Measurements from ENCODE around the gene EML6. TPM values are rescaled to one million over a fixed set of nuclear protein-coding genes. Genes with fewer than 3 reads are reported as not detected.

EML6 gene
- total RNA-seq, 1 experiment from 2014 or later: 0.77 TPM

DNA sequence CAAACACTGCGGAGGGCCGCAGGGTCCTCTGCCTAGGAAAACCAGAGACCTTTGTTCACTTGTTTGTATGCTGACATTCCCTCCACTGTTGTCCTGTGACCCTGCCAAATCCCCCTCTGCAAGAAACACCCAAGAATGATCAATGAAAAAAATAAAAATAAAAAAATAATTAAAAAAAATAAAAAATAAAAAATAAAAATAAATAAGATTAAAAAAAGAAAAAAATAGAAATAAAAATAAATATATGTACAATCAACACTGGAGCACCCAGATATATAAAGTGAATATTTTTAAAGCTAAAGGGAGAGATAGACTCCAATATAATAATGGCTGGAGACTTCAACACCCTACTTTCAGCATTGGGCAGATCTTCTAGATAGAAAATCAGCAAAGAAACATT is 23.8 kb upstream of the EML6 start:
- peaks cover 8% of the 10 kb centered on the region for H3K9me3 Mint-ChIP-seq (ENCODE audit: unreplicated experiment)
- no peaks in the 10 kb centered on the region for H3K4me1 Mint-ChIP-seq (ENCODE audit: insufficient read depth, unreplicated experiment)
- no peaks in the 10 kb centered on the region for H3K36me3 Mint-ChIP-seq (ENCODE audit: insufficient read depth, unreplicated experiment)
- H3K27ac Mint-ChIP-seq (ENCODE audit: low read depth, unreplicated experiment): no peak overlapping the region
- ChIA-PET CTCF (interaction anchor here (0.6 kb wide), 1 partner anchor 795 kb away, joined by 3 read pairs; no protein-coding TSS in a partner anchor), POLR2A (no interaction called here)
- no TSS peak for BruUV-seq (replicated peaks)
- TF ChIP-seq, protein P1, sequence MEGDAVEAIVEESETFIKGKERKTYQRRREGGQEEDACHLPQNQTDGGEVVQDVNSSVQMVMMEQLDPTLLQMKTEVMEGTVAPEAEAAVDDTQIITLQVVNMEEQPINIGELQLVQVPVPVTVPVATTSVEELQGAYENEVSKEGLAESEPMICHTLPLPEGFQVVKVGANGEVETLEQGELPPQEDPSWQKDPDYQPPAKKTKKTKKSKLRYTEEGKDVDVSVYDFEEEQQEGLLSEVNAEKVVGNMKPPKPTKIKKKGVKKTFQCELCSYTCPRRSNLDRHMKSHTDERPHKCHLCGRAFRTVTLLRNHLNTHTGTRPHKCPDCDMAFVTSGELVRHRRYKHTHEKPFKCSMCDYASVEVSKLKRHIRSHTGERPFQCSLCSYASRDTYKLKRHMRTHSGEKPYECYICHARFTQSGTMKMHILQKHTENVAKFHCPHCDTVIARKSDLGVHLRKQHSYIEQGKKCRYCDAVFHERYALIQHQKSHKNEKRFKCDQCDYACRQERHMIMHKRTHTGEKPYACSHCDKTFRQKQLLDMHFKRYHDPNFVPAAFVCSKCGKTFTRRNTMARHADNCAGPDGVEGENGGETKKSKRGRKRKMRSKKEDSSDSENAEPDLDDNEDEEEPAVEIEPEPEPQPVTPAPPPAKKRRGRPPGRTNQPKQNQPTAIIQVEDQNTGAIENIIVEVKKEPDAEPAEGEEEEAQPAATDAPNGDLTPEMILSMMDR (IDR thresholded peaks at IDR 0.05; ENCODE audit: unreplicated experiment): no peak
- H3K27me3 Mint-ChIP-seq (ENCODE audit: insufficient read depth, unreplicated experiment): no peaks in the 10 kb centered on the region
- no peak overlapping the region for H3K4me3 Mint-ChIP-seq (ENCODE audit: unreplicated experiment)
- intact Hi-C loops (cut with micrococcal nuclease): loop anchor here (5.0 kb wide), 1 partner anchor 522 kb away; no protein-coding TSS in a partner anchor
- DNase-seq (ENCODE audit: unreplicated experiment): no peak

DNA sequence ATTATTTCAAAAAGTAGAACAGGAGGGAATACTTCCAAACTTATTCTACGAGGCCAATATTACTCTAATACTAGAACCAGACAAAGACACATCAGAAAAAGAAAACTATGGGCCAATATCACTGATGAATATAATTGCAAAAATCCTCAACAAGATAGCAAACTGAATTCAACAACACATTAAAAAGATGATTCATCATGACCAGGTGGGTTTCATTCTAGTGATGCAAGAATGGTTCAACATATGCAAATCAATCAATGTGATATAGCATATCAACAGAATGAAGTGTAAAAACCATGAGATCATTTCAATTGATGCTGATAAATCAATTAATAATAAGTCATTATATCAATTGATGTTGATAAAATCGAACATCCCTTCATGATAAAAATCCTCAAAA is 22.4 kb upstream of the EML6 start:
- TF ChIP-seq, protein P1 (IDR thresholded peaks at IDR 0.05; ENCODE audit: unreplicated experiment): no peak
- peaks cover 8% of the 10 kb centered on the region for H3K9me3 Mint-ChIP-seq (ENCODE audit: unreplicated experiment)
- no peaks in the 10 kb centered on the region for H3K27me3 Mint-ChIP-seq (ENCODE audit: insufficient read depth, unreplicated experiment)
- intact Hi-C loops (cut with micrococcal nuclease): loop anchor here (5.0 kb wide), 1 partner anchor 524 kb away; no protein-coding TSS in a partner anchor
- H3K36me3 Mint-ChIP-seq (ENCODE audit: insufficient read depth, unreplicated experiment): no peaks in the 10 kb centered on the region
- H3K27ac Mint-ChIP-seq (ENCODE audit: low read depth, unreplicated experiment): no peak overlapping the region
- ChIA-PET CTCF (interaction anchor here (1.1 kb wide), 1 partner anchor 593 kb away, joined by 3 read pairs; no protein-coding TSS in a partner anchor), POLR2A (no interaction called here)
- no peak for DNase-seq (ENCODE audit: unreplicated experiment)
- BruUV-seq (replicated peaks): no TSS peak
- no peak overlapping the region for H3K4me3 Mint-ChIP-seq (ENCODE audit: unreplicated experiment)
- H3K4me1 Mint-ChIP-seq (ENCODE audit: insufficient read depth, unreplicated experiment): no peaks in the 10 kb centered on the region

DNA sequence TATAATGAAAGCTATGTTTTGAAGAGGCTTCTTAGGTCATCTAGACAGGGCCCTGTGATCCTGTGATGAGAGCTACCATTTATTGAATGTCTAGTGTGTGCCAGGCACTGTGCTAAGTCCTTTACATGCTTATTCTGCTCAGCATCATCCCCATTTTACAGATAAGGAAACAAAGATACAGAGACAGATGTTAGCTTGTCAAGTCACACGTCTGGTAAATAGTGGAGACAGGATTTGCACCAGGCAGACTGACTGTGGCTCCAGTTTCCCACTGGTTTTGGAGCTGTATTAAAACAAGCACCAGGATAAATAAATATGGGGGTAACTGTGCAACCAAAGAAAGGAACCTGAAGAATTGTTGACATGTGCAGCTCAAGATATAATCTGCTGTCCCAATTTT is 19.2 kb upstream of the EML6 start:
- intact Hi-C loops (cut with micrococcal nuclease): loop anchor here (1.0 to 5.0 kb wide), 5 partner anchors 39 to 597 kb away; no protein-coding TSS in a partner anchor
- ChIA-PET POLR2A (interaction anchor here (0.7 to 1.9 kb wide), 8 partner anchors 23 to 597 kb away, joined by 3 to 8 read pairs (median 3); no protein-coding TSS in a partner anchor), CTCF (interaction anchor here (0.5 to 6.4 kb wide), 48 partner anchors 11 to 736 kb away, joined by 3 to 103 read pairs (median 4); no protein-coding TSS in a partner anchor)
- TF ChIP-seq, protein P1 (IDR thresholded peaks at IDR 0.05; ENCODE audit: unreplicated experiment): no peak
- no TSS peak for BruUV-seq (replicated peaks)
- Mint-ChIP-seq H3K4me3 (ENCODE audit: unreplicated experiment) (no peak overlapping the region), H3K4me1 (ENCODE audit: insufficient read depth, unreplicated experiment) (no peaks in the 10 kb centered on the region), H3K9me3 (ENCODE audit: unreplicated experiment) (peaks cover 8% of the 10 kb centered on the region), H3K36me3 (ENCODE audit: insufficient read depth, unreplicated experiment) (no peaks in the 10 kb centered on the region), H3K27ac (ENCODE audit: low read depth, unreplicated experiment) (no peak overlapping the region), H3K27me3 (ENCODE audit: insufficient read depth, unreplicated experiment) (no peaks in the 10 kb centered on the region)
- DNase-seq (ENCODE audit: unreplicated experiment): no peak

DNA sequence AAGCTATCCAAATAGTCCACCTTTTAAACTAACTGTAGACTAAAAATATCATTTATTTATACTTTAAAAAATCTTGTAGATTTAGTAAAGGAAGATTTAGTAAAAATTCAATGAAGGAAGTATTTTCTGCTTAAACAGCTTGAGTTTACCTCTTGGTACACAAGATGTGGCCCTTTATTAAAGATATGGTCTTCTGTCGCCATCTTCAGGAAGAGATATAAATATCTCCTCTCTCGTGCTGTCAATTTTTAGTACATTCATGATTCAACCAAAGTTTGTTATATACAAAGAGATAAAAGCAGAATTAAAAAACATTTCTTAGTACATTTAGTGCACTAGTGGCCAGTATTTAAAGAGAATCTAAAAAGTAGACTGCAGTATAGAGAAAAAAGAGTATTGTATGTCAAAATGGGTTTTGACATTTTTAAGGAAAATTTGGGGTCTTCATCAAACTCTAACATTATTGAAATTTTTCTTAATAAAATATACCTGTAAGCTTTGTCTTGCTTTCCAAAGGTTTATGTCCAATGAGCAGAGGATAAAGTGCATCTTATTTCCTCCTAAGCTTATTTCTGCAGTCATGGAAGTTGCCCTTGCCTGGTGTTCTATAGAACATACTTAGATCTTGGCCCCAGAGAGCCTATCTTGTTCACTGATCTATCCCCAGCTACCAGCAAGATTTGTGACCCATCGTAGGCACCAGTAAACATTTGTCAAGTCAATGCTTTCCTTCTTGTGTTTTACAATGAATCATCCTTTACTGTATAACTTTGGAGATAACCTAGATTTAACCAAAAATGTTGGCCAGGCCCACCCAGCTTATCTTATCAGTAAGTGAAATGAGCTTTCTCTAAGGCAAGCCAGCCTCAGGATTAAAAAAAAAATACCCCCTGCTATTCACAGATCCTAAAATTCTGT is 18.5 kb upstream of the EML6 start:
- Mint-ChIP-seq H3K27ac (ENCODE audit: low read depth, unreplicated experiment) (no peak overlapping the region), H3K36me3 (ENCODE audit: insufficient read depth, unreplicated experiment) (no peaks in the 10 kb centered on the region), H3K4me1 (ENCODE audit: insufficient read depth, unreplicated experiment) (no peaks in the 10 kb centered on the region), H3K4me3 (ENCODE audit: unreplicated experiment) (no peak overlapping the region), H3K9me3 (ENCODE audit: unreplicated experiment) (peaks cover 8% of the 10 kb centered on the region), H3K27me3 (ENCODE audit: insufficient read depth, unreplicated experiment) (no peaks in the 10 kb centered on the region)
- TF ChIP-seq, protein P1 (IDR thresholded peaks at IDR 0.05; ENCODE audit: unreplicated experiment): peak; percentile 58
- BruUV-seq (replicated peaks): no TSS peak
- ChIA-PET POLR2A (interaction anchor here (0.7 to 1.9 kb wide), 10 partner anchors 23 to 598 kb away, joined by 3 to 8 read pairs (median 3); no protein-coding TSS in a partner anchor), CTCF (interaction anchor here (0.5 to 6.4 kb wide), 60 partner anchors 10 to 966 kb away, joined by 3 to 103 read pairs (median 4); no protein-coding TSS in a partner anchor)
- intact Hi-C loops (cut with micrococcal nuclease): loop anchor here (1.0 to 5.0 kb wide), 5 partner anchors 40 to 598 kb away; no protein-coding TSS in a partner anchor
- DNase-seq (ENCODE audit: unreplicated experiment): peak; percentile 77

Data from MCF 10A (cell line).